Measurements from ENCODE around the gene DRAXIN.

- TF ChIP-seq, protein P1, sequence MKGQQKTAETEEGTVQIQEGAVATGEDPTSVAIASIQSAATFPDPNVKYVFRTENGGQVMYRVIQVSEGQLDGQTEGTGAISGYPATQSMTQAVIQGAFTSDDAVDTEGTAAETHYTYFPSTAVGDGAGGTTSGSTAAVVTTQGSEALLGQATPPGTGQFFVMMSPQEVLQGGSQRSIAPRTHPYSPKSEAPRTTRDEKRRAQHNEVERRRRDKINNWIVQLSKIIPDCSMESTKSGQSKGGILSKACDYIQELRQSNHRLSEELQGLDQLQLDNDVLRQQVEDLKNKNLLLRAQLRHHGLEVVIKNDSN (IDR thresholded peaks at IDR 0.05; ENCODE audit: borderline replicate concordance, low read depth), result no peak
- TF ChIP-seq TEAD4 (IDR thresholded peaks at IDR 0.05; ENCODE audit: borderline replicate concordance, insufficient read depth) (no peak), EZH2phosphoT487 (IDR thresholded peaks at IDR 0.05; ENCODE audit: borderline replicate concordance, low read depth) (no peak), EP300 (IDR thresholded peaks at IDR 0.05; ENCODE audit: borderline replicate concordance in 1 of 2, low read depth in 1 of 2, low read length in 1 of 2) (no peak), FOXM1 (IDR thresholded peaks at IDR 0.05; ENCODE audit: low read depth) (no peak), ZBTB33 (IDR thresholded peaks at IDR 0.05; ENCODE audit: borderline replicate concordance, low read depth) (no peak), RCOR1 (IDR thresholded peaks at IDR 0.05; ENCODE audit: low read length) (no peak), YY1 (IDR thresholded peaks at IDR 0.05; ENCODE audit: low read depth) (no peak), POLR2AphosphoS5 (IDR thresholded peaks at IDR 0.05; ENCODE audit: low read depth, low read length) (no peak), NFIC (IDR thresholded peaks at IDR 0.05; ENCODE audit: borderline replicate concordance) (no peak), SIN3A (IDR thresholded peaks at IDR 0.05; ENCODE audit: borderline replicate concordance, low read depth, low read length) (no peak), RXRA (IDR thresholded peaks at IDR 0.05; ENCODE audit: borderline replicate concordance, low read depth) (no peak)
- TF ChIP-seq, protein P2, sequence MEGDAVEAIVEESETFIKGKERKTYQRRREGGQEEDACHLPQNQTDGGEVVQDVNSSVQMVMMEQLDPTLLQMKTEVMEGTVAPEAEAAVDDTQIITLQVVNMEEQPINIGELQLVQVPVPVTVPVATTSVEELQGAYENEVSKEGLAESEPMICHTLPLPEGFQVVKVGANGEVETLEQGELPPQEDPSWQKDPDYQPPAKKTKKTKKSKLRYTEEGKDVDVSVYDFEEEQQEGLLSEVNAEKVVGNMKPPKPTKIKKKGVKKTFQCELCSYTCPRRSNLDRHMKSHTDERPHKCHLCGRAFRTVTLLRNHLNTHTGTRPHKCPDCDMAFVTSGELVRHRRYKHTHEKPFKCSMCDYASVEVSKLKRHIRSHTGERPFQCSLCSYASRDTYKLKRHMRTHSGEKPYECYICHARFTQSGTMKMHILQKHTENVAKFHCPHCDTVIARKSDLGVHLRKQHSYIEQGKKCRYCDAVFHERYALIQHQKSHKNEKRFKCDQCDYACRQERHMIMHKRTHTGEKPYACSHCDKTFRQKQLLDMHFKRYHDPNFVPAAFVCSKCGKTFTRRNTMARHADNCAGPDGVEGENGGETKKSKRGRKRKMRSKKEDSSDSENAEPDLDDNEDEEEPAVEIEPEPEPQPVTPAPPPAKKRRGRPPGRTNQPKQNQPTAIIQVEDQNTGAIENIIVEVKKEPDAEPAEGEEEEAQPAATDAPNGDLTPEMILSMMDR (IDR thresholded peaks at IDR 0.05), result no peak
- TF ChIP-seq, protein P3, sequence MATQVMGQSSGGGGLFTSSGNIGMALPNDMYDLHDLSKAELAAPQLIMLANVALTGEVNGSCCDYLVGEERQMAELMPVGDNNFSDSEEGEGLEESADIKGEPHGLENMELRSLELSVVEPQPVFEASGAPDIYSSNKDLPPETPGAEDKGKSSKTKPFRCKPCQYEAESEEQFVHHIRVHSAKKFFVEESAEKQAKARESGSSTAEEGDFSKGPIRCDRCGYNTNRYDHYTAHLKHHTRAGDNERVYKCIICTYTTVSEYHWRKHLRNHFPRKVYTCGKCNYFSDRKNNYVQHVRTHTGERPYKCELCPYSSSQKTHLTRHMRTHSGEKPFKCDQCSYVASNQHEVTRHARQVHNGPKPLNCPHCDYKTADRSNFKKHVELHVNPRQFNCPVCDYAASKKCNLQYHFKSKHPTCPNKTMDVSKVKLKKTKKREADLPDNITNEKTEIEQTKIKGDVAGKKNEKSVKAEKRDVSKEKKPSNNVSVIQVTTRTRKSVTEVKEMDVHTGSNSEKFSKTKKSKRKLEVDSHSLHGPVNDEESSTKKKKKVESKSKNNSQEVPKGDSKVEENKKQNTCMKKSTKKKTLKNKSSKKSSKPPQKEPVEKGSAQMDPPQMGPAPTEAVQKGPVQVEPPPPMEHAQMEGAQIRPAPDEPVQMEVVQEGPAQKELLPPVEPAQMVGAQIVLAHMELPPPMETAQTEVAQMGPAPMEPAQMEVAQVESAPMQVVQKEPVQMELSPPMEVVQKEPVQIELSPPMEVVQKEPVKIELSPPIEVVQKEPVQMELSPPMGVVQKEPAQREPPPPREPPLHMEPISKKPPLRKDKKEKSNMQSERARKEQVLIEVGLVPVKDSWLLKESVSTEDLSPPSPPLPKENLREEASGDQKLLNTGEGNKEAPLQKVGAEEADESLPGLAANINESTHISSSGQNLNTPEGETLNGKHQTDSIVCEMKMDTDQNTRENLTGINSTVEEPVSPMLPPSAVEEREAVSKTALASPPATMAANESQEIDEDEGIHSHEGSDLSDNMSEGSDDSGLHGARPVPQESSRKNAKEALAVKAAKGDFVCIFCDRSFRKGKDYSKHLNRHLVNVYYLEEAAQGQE (IDR thresholded peaks at IDR 0.05; ENCODE audit: low read depth, low read length), result no peak
Observed at GRCh38 chr1:11671544-11672286, 19.8 kb upstream of the DRAXIN start.

Measured in SK-N-SH (cell line).